Activated B cell treated with CpG ODN at 0.5 μM for 24 hours (primary cell): ENCODE data around the gene FADS6. TPM values are rescaled to one million over a fixed set of nuclear protein-coding genes. Genes with fewer than 3 reads are reported as not detected.
A peak's percentile ranks its signal among the peaks of the same experiment; 100 is the strongest.

ENCODE experiments used
- ATAC-seq: fragments of 200-7000 bp; cut with Tn5 transposase; one replicate; pipeline ENCODE4 v1.10.0; 2021; ENCODE audit warnings: low read depth, mild to moderate bottlenecking, moderate library complexity
- CTCF ChIA-PET: fragments of 350-600 bp; sonication (Branson Sonifier 250); formaldehyde crosslinking; loops from one replicate; lab custom pipeline; 2021; ENCODE audit warnings: antibody characterized with exemption; lab: Charles Lee
- POLR2A ChIA-PET: fragments of 350-600 bp; sonication (Branson Sonifier 250); formaldehyde crosslinking; loops from one replicate; lab custom pipeline; 2021; ENCODE audit warnings: antibody characterized with exemption; lab: Charles Lee
- DNase-seq: peaks from one replicate; pipeline ENCODE4 v3.0.0; 2022
- H3K27ac Mint-ChIP-seq: one replicate; pipeline ENCODE4 v1.8.0; 2020; ENCODE audit warnings: mixed read lengths
- H3K27me3 Mint-ChIP-seq: one replicate; pipeline ENCODE4 v1.8.0; 2021; ENCODE audit warnings: mixed read lengths
- H3K36me3 Mint-ChIP-seq: one replicate; pipeline ENCODE4 v1.8.0; 2021; ENCODE audit warnings: low read depth, mixed read lengths
- H3K4me1 Mint-ChIP-seq: one replicate; pipeline ENCODE4 v1.8.0; 2021; ENCODE audit warnings: mixed read lengths
- H3K4me3 Mint-ChIP-seq: one replicate; pipeline ENCODE4 v1.8.0; 2020; ENCODE audit warnings: mild to moderate bottlenecking, mixed read lengths
- H3K9me3 Mint-ChIP-seq: one replicate; pipeline ENCODE4 v1.8.0; 2020; ENCODE audit warnings: mixed read lengths
- CTCF ChIP-seq: fragments of 200-600 bp; IDR thresholded peaks from one replicate; pipeline ENCODE4 v1.8.0; 2022; ENCODE audit warnings: antibody characterized with exemption, mild to moderate bottlenecking
- intact Hi-C: fragments of 100-400 bp; cut with micrococcal nuclease; formaldehyde crosslinking; loops from one replicate; pipeline ENCODE4 v1.15.1; 2024
- total RNA-seq: library from RNA; stranded (reverse); gene quantifications from 2 replicates; pipeline ENCODE4 v1.2.3, GENCODE V29; 2022

The FADS6 gene
- total RNA-seq, 1 donor from 2014 or later: not detected

GRCh38 chr17:74836191-74836590, 57.2 kb downstream of the FADS6 start:
- H3K27ac Mint-ChIP-seq: no peak overlapping the region
- H3K4me3 Mint-ChIP-seq: no peak overlapping the region
- ChIA-PET POLR2A (no interaction called here), CTCF (no interaction called here)
- H3K4me1 Mint-ChIP-seq: peaks cover 47% of the 10 kb centered on the region
- H3K9me3 Mint-ChIP-seq: no peaks in the 10 kb centered on the region
- H3K36me3 Mint-ChIP-seq: peaks cover 13% of the 10 kb centered on the region
- TF ChIP-seq CTCF: no peak
- ATAC-seq (no peak), DNase-seq (no peak)
- intact Hi-C loops: no loop called here
- H3K27me3 Mint-ChIP-seq: no peaks in the 10 kb centered on the region

GRCh38 chr17:74833501-74834377, 59.7 kb downstream of the FADS6 start:
- POLR2A ChIA-PET: interaction anchor here (0.5 to 0.9 kb wide), 2 partner anchors 28 to 59 kb away, joined by 3 to 5 read pairs; no protein-coding TSS in a partner anchor
- peak; percentile 82 for ATAC-seq

GRCh38 chr17:74832421-74832820, 61.0 kb downstream of the FADS6 start:
- Mint-ChIP-seq H3K36me3 (peaks cover 17% of the 10 kb centered on the region), H3K4me1 (peaks cover 39% of the 10 kb centered on the region), H3K27ac (peak overlapping the region; percentile 60), H3K9me3 (no peaks in the 10 kb centered on the region), H3K27me3 (no peaks in the 10 kb centered on the region), H3K4me3 (no peak overlapping the region)
- intact Hi-C loops: no loop called here
- DNase-seq: no peak
- peak; percentile 59 for ATAC-seq
- ChIA-PET CTCF (interaction anchor here (3.2 kb wide), 1 partner anchor 11 kb away, joined by 14 read pairs; no protein-coding TSS in a partner anchor), POLR2A (interaction anchor here (0.7 kb wide), 1 partner anchor 11 kb away, joined by 3 read pairs; no protein-coding TSS in a partner anchor)
- TF ChIP-seq CTCF: no peak

More at GRCh38 chr17:74833501-74834377, 59.7 kb downstream of the FADS6 start:
- peak; percentile 30 for DNase-seq
- intact Hi-C loops: no loop called here
- Mint-ChIP-seq H3K9me3 (no peaks in the 10 kb centered on the region), H3K36me3 (peaks cover 17% of the 10 kb centered on the region), H3K27me3 (no peaks in the 10 kb centered on the region), H3K27ac (peak overlapping the region; percentile 59), H3K4me3 (peak overlapping the region; percentile 46), H3K4me1 (peaks cover 39% of the 10 kb centered on the region)
- CTCF ChIA-PET: interaction anchor here (1.0 to 3.2 kb wide), 4 partner anchors 10 to 89 kb away, joined by 3 to 14 read pairs (median 3); no protein-coding TSS in a partner anchor
- no peak for TF ChIP-seq CTCF

GRCh38 chr17:74831444-74832146, 61.8 kb downstream of the FADS6 start:
- intact Hi-C loops: no loop called here
- H3K4me3 Mint-ChIP-seq: no peak overlapping the region
- peaks cover 13% of the 10 kb centered on the region for H3K36me3 Mint-ChIP-seq
- POLR2A ChIA-PET: no interaction called here
- CTCF ChIA-PET: interaction anchor here (3.2 kb wide), 1 partner anchor 12 kb away, joined by 14 read pairs; no protein-coding TSS in a partner anchor
- no peak for ATAC-seq
- H3K9me3 Mint-ChIP-seq: no peaks in the 10 kb centered on the region
- no peaks in the 10 kb centered on the region for H3K27me3 Mint-ChIP-seq
- TF ChIP-seq CTCF: no peak
- no peak overlapping the region for H3K27ac Mint-ChIP-seq
- peaks cover 39% of the 10 kb centered on the region for H3K4me1 Mint-ChIP-seq
- no peak for DNase-seq

GRCh38 chr17:74830861-74831260, 62.6 kb downstream of the FADS6 start:
- intact Hi-C loops: no loop called here
- POLR2A ChIA-PET: no interaction called here
- ATAC-seq: no peak
- CTCF ChIA-PET: no interaction called here
- no peak for TF ChIP-seq CTCF
- Mint-ChIP-seq H3K36me3 (peaks cover 6% of the 10 kb centered on the region), H3K27ac (no peak overlapping the region), H3K4me3 (no peak overlapping the region), H3K4me1 (peaks cover 36% of the 10 kb centered on the region), H3K9me3 (no peaks in the 10 kb centered on the region), H3K27me3 (no peaks in the 10 kb centered on the region)
- no peak for DNase-seq
